Suprapubic skin (tissue), 4 donors: ENCODE data around the gene PARL. TPM values are rescaled to one million over a fixed set of nuclear protein-coding genes. Genes with fewer than 3 reads are reported as not detected.

Experiments
- DNase-seq, 2 donors: peaks; one replicate each; pipeline ENCODE4 v3.0.0-alpha.2; 2019; ENCODE audit warnings: low spot score in 2 of 2
- H3K27ac ChIP-seq: fragments of 200-600 bp; sonication (generic); one replicate; pipeline ENCODE4 v1.5.1; 2019
- H3K27me3 ChIP-seq: fragments of 200-600 bp; sonication (generic); one replicate; pipeline ENCODE4 v1.5.1; 2019
- H3K36me3 ChIP-seq: fragments of 200-600 bp; sonication (generic); one replicate; pipeline ENCODE4 v1.5.1; 2019
- H3K4me1 ChIP-seq: fragments of 200-600 bp; sonication (generic); one replicate; pipeline ENCODE4 v1.5.1; 2019
- H3K4me3 ChIP-seq: fragments of 200-600 bp; sonication (generic); one replicate; pipeline ENCODE4 v1.5.1; 2019; ENCODE audit warnings: mild to moderate bottlenecking
- H3K9me3 ChIP-seq: fragments of 200-600 bp; sonication (generic); one replicate; pipeline ENCODE4 v1.5.1; 2019
- CTCF ChIP-seq, 2 donors: fragments of 200-600 bp in 1 of 2; fragments of 450-650 bp in 1 of 2; sonication (generic) in 1 of 2; IDR thresholded peaks; one replicate each; pipeline ENCODE4 v1.5.1; 2016 to 2019; ENCODE audit warnings: antibody characterized with exemption in 2 of 2, mild to moderate bottlenecking in 1 of 2, moderate library complexity in 1 of 2
- EP300 ChIP-seq: sonication (generic); formaldehyde crosslinking; IDR thresholded peaks from one replicate; pipeline ENCODE4 v1.6.1; 2017; ENCODE audit warnings: antibody characterized with exemption
- POLR2A ChIP-seq, 2 donors: fragments of 450-650 bp; IDR thresholded peaks; one replicate each; pipeline ENCODE4 v1.6.1; 2017; ENCODE audit warnings: antibody characterized with exemption in 2 of 2, mild to moderate bottlenecking in 2 of 2, moderate library complexity in 2 of 2
- POLR2AphosphoS5 ChIP-seq, 3 donors: sonication (generic); formaldehyde crosslinking; IDR thresholded peaks; one replicate each; pipeline ENCODE4 v1.6.1; 2017; ENCODE audit warnings: antibody characterized with exemption in 3 of 3
- WGBS: methylation state at CpG from one replicate; pipeline ENCODE4 v1.1.5; 2018; 5-methylcytosine and 5-hydroxymethylcytosine counted together
- total RNA-seq, 4 donors: library from RNA; depleted of rRNA; stranded (reverse); fragments of >200 nt; gene quantifications; one replicate each; pipeline ENCODE4 v1.1.0, GENCODE V29; 2016

Gene PARL
- total RNA-seq, 4 donors from 2014 or later, result 26.5 to 41.3 (median 32.9) TPM

- Histone ChIP-seq H3K4me3 (no peak overlapping the region), H3K4me1 (no peaks in the 10 kb centered on the region), H3K36me3 (peaks cover 28% of the 10 kb centered on the region), H3K27ac (no peak overlapping the region), H3K27me3 (no peaks in the 10 kb centered on the region), H3K9me3 (no peaks in the 10 kb centered on the region)
- no peak for DNase-seq
- 64% methylated on average over 2 of the region's 2 CpGs for WGBS
- no peak for TF ChIP-seq POLR2A (IDR thresholded peaks at IDR 0.05)
- TF ChIP-seq POLR2AphosphoS5 (IDR thresholded peaks at IDR 0.05), result no peak
- no peak for TF ChIP-seq CTCF (IDR thresholded peaks at IDR 0.05)
- TF ChIP-seq EP300, result no peak
Measured at GRCh38 chr3:183918178-183918577, 33.5 kb upstream of the PARL start.

GRCh38 chr3:183917776-183918175 is 33.1 kb upstream of the PARL start:
- Histone ChIP-seq H3K4me3 (no peak overlapping the region), H3K9me3 (no peaks in the 10 kb centered on the region), H3K27ac (no peak overlapping the region), H3K4me1 (no peaks in the 10 kb centered on the region), H3K27me3 (no peaks in the 10 kb centered on the region), H3K36me3 (peaks cover 24% of the 10 kb centered on the region)
- 96% methylated on average over 3 of the region's 4 CpGs for WGBS
- DNase-seq, result no peak
- TF ChIP-seq CTCF (IDR thresholded peaks at IDR 0.05), result no peak
- no peak for TF ChIP-seq POLR2AphosphoS5 (IDR thresholded peaks at IDR 0.05)
- TF ChIP-seq POLR2A (IDR thresholded peaks at IDR 0.05), result no peak

- no peaks in the 10 kb centered on the region for H3K4me1 ChIP-seq
- no peak overlapping the region for H3K4me3 ChIP-seq
- DNase-seq, result no peak
- WGBS, result 92% methylated on average over 5 of the region's 5 CpGs
- TF ChIP-seq EP300 (no peak), POLR2A (IDR thresholded peaks at IDR 0.05) (no peak), CTCF (IDR thresholded peaks at IDR 0.05) (no peak), POLR2AphosphoS5 (IDR thresholded peaks at IDR 0.05) (no peak)
- no peak overlapping the region for H3K27ac ChIP-seq
- H3K36me3 ChIP-seq, result no peaks in the 10 kb centered on the region
- H3K9me3 ChIP-seq, result no peaks in the 10 kb centered on the region
- H3K27me3 ChIP-seq, result no peaks in the 10 kb centered on the region
Measured at GRCh38 chr3:183914856-183915255, 30.2 kb upstream of the PARL start.

GRCh38 chr3:183913580-183913920 is 28.9 kb upstream of the PARL start:
- WGBS, result 82% methylated on average over 9 of the region's 9 CpGs
- H3K36me3 ChIP-seq, result no peaks in the 10 kb centered on the region
- H3K4me3 ChIP-seq, result no peak overlapping the region
- H3K27ac ChIP-seq, result no peak overlapping the region
- H3K27me3 ChIP-seq, result no peaks in the 10 kb centered on the region
- no peak for DNase-seq
- H3K4me1 ChIP-seq, result no peaks in the 10 kb centered on the region
- TF ChIP-seq POLR2AphosphoS5 (IDR thresholded peaks at IDR 0.05) (no peak), CTCF (IDR thresholded peaks at IDR 0.05) (no peak), POLR2A (IDR thresholded peaks at IDR 0.05) (no peak), EP300 (no peak)
- no peaks in the 10 kb centered on the region for H3K9me3 ChIP-seq

GRCh38 chr3:183912895-183913579 is 28.4 kb upstream of the PARL start:
- no peak for DNase-seq
- Histone ChIP-seq H3K27ac (no peak overlapping the region), H3K27me3 (no peaks in the 10 kb centered on the region), H3K4me1 (no peaks in the 10 kb centered on the region), H3K36me3 (no peaks in the 10 kb centered on the region), H3K4me3 (no peak overlapping the region), H3K9me3 (no peaks in the 10 kb centered on the region)
- WGBS, result 92% methylated on average over 10 of the region's 10 CpGs
- no peak for TF ChIP-seq CTCF (IDR thresholded peaks at IDR 0.05)
- no peak for TF ChIP-seq POLR2A (IDR thresholded peaks at IDR 0.05)
- TF ChIP-seq POLR2AphosphoS5 (IDR thresholded peaks at IDR 0.05), result no peak
- TF ChIP-seq EP300, result no peak
